ENCODE data around the gene FAM131C.
"Not testable (repeated sequence)": the region's sequence is repeated elsewhere in the genome, so short reads cannot be mapped to it uniquely, and the experiment has no call there.

Gene FAM131C

DNA sequence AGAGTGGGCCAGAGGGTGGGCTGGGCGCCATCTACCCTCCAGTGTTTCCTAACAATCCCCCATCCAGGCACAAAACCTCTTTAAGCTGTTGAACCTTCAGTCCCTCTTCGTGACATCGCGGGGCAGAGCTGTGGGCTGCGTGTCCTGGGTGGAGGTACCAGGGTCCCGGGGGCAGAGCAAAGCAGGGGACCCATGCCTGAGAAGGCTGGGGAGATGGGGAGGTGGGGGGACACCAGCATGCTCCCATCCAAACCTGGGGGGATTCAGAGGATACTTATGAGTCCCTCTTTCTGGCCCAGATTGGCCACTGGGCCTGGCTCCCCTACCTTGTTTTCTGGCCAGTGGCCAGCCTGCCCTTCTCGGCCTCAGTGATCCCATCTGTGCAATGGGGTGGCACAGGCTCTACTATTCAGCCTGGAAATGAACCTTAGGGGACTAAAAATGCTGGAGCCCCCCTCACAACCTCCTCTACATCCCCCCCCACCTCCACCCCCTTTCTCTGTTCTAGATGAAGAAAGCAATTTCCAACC, 40.3 kb downstream of the FAM131C start:
- DNase-seq, ATAC-seq: not testable (repeated sequence)

- ATAC-seq (peak; percentile 78), DNase-seq (peak; percentile 76)
Measured at GRCh38 chr1:16032388-16033102, 40.9 kb downstream of the FAM131C start.

DNA sequence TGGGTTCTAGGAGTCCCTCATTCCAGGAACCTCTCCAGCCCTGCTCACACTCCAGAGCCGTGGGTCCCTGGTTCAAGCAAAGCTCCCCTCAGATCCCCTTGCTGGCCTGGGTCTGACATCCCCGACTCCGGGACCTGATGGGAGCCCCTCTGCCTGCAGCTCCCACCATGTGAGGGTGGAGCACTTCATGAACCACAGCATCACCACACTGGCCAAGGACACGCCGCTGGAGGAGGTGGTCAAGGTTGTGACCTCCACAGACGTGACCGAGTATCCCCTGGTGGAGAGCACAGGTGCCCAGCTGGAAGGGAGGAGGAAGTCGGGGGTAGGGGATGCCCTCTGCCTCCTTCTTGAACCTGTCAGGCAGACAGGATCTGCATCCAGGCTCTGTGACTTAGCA, 41.9 kb downstream of the FAM131C start:
- DNase-seq = no peak

DNA sequence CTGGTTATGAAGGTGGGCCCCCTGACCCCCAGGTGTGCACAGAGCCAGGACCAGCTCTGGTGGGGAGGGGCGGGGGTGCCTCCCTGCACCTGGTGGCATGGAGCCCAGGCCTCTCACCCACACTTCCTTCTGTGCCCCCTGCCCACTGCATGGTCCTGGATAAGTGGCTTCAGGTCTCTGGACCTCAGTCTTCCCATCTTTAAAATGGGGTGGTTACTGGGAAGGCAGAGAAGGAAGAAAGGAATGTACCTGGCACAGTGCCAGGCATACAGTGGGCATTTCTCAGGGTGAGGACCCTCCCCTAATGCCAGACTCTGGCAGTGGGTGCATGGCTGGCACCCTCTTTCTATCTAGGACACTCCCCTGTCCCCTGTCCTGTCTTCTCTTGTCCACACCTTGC, 44.2 kb downstream of the FAM131C start:
- ATAC-seq (no peak), DNase-seq (no peak)

More for the DNA sequence above, 41.9 kb downstream of the FAM131C start:
- no peak for ATAC-seq

DNA sequence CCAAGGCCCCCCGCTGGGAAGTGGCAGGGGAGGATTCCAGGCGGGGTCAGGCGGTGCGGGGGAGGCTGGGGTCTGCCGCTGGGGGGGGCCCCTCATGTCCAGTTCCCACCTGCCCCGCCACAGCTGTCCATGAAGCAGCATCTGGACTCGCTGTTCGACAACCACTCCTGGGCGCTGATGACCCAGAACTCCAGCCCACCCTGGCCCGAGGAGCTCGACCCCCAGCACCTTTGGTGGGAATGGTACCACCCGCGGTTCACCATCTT, 44.5 kb downstream of the FAM131C start:
- ATAC-seq, DNase-seq: not testable (repeated sequence)

DNA sequence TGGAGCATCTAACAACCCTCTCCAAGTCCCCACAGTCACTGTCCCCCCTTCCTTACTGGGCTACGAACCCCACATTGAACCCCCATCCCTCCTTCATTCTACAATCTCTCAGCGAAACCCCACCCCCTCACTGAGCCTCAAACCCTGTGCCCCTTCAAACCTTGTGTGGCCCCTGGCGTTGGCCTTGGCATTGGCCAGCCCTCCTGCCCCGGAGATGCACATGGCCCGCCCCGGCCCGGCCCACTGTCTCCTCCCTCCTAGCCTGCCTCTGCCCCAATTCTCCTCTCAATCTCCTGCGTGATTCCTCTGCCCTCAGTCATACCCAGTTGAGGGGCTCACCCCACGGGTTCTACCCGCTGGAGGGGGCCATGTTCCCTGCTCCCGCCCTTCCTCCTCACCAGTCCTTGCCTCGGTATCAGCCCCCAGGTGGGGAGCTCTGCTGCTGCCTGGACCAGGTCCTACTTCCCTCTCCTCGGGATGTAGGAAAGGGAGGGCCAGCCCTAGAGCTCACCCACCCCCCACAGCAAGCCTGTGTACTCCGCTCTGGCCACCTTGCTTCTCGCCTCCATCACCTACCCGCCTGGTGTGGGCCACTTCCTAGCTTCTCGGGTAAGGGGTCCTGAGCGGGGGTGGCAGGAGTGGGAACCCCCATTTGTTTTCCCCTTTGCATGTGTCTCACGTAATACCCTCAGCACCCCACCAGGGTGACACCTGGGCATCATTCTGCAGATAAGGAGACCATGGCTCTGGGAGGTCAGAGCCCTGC, 45.0 kb downstream of the FAM131C start:
- no peak for DNase-seq
- no peak for ATAC-seq

DNA sequence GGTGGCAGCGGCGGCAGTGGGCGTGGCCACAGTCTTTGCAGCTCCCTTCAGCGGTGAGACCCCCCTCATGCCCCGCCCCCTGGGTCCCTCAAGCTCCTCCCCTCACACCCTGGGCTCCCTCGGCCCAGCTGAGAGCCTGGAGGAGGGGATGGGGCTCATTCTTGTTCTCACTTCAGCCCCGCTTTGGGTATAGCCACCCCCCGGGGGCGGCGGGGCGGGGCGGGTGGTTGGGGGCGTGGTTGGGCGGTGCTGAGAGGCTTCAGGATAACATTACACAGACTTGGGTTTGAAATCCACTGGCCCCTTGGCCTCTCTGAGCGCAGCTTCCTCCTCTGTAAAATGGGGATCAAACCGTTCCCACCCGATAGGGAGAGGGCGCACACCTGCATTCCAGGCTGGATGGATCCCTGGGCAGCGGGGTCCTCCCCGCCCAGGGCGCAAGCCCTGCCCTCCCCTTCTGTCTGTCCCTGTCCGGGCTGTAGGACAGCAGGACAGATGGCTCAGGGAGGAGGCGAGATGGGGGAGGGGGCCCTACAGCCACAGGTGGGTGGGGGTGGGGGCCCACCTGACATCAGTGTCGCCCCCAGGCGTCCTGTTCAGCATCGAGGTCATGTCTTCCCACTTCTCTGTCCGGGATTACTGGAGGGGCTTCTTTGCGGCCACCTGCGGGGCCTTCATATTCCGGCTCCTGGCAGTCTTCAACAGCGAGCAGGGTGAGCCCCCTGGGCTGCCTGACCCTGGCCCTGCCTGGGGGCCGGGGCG, 46.5 kb downstream of the FAM131C start:
- DNase-seq (peak; percentile 30), ATAC-seq (peak; percentile 13)

GRCh38 chr1:16026302-16026701, 47.1 kb downstream of the FAM131C start:
- ATAC-seq, DNase-seq: not testable (repeated sequence)

- ATAC-seq = no peak
- DNase-seq = no peak
Measured at GRCh38 chr1:16023050-16023653, 50.3 kb downstream of the FAM131C start.

- no peak for DNase-seq
- ATAC-seq = no peak
Measured at GRCh38 chr1:16022393-16022792, 51.1 kb downstream of the FAM131C start.

GRCh38 chr1:16021681-16022080, 51.8 kb downstream of the FAM131C start, which contains the start of gene CLCNKA:
CLCNKA (plus strand) TSS chr1:16022036; CDS start chr1:16022620, 584 bp downstream.
- ATAC-seq (no peak), DNase-seq (no peak)

- DNase-seq, ATAC-seq: not testable (repeated sequence)
Measured at GRCh38 chr1:16020878-16021277, 52.6 kb downstream of the FAM131C start.

GRCh38 chr1:16020325-16020724, 53.1 kb downstream of the FAM131C start:
- no peak for ATAC-seq
- no peak for DNase-seq

DNA sequence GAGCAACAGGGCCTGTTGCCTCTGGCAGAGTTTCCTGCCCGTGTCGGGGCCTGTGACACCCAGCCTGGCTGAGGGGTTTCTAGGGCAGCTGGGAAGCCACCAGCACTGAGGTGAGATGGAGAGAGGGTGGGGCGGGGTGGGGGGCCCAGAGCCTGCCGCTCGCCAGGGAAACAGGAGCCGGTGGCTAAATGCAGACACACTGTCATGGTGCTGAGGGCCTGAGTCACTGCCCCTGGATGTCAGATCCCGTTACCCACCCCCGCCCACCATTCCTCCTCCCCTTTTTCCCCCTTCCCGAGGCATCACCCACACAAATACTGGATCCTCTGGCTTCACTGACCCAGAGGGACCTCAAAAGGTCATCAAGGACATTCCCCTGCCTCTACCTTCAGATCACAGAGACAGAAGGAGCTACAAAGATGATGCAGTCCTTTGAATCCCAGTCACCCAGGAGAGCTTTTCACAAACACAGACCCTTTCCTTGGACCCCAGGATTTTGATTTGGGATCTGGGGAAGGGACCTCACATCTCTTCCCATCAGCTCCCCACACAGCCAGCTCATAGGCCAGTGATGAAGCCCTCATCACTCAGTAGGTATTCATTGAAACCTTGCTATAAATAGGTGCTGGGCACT, 53.7 kb downstream of the FAM131C start:
- ATAC-seq (no peak), DNase-seq (no peak)

GRCh38 chr1:16018749-16019643, 54.5 kb downstream of the FAM131C start:
- ATAC-seq = no peak

GRCh38 chr1:16018308-16018707, 55.1 kb downstream of the FAM131C start:
- no peak for ATAC-seq

More at GRCh38 chr1:16018749-16019643, 54.5 kb downstream of the FAM131C start:
- no peak for DNase-seq

GRCh38 chr1:16017461-16018303, 55.8 kb downstream of the FAM131C start, which contains the start of gene HSPB7:
HSPB7 (minus strand) TSS chr1:16018043; CDS start chr1:16017963, 80 bp downstream.
- ATAC-seq (no peak), DNase-seq (no peak)

More at GRCh38 chr1:16018308-16018707, 55.1 kb downstream of the FAM131C start:
- no peak for DNase-seq

GRCh38 chr1:16017076-16017460, 56.4 kb downstream of the FAM131C start:
- no peak for ATAC-seq
- no peak for DNase-seq
